Ovary (tissue), 3 donors: ENCODE data around the gene REEP6.

Experiments
- CTCF ChIP-seq, 3 donors: fragments of 450-650 bp in 2 of 3; fragments of 200-600 bp in 1 of 3; IDR thresholded peaks; one replicate each; pipeline versions ENCODE4 v1.5.1 to v1.8.0; 2016 to 2022; ENCODE audit warnings: antibody characterized with exemption in 3 of 3, mild to moderate bottlenecking in 1 of 3
- EP300 ChIP-seq: sonication (generic); formaldehyde crosslinking; IDR thresholded peaks from one replicate; pipeline ENCODE4 v1.6.1; 2017; ENCODE audit warnings: antibody characterized with exemption
- POLR2A ChIP-seq: fragments of 450-650 bp; IDR thresholded peaks from one replicate; pipeline ENCODE4 v1.6.1; 2017; ENCODE audit warnings: antibody characterized with exemption, mild to moderate bottlenecking, moderate library complexity
- donor health status: DM: no; HTN: no; CAD: no.

GRCh38 chr19:1467490-1468273, 23.3 kb upstream of the REEP6 start:
- TF ChIP-seq CTCF (IDR thresholded peaks at IDR 0.05) (no peak), EP300 (no peak), POLR2A (no peak)
